Activated T-helper 1 cell treated with anti-CD3 and anti-CD28 coated beads, Interleukin-2, amount 50 U/mL, for 16 hours (primary cell): ENCODE measurements around the gene WDFY4.

Experiments used
- DNase-seq, 2 donors: peaks; one replicate each; pipeline ENCODE4 v3.0.0-alpha.2; 2020; ENCODE audit warnings: low read depth in 1 of 2, low spot score in 1 of 2

WDFY4 gene

GRCh38 chr10:49008505-49009198, 324.0 kb downstream of the WDFY4 start:
- DNase-seq: no peak

- no peak for DNase-seq
Observed at GRCh38 chr10:49009199-49009979, 324.7 kb downstream of the WDFY4 start.

- no peak for DNase-seq
Observed at GRCh38 chr10:49010295-49010694, 325.6 kb downstream of the WDFY4 start.

GRCh38 chr10:49010865-49011264, 326.2 kb downstream of the WDFY4 start:
- no peak for DNase-seq

GRCh38 chr10:49011756-49012155, 327.1 kb downstream of the WDFY4 start:
- no peak for DNase-seq

GRCh38 chr10:49012603-49013002, 327.9 kb downstream of the WDFY4 start:
- DNase-seq: no peak

- DNase-seq: no peak
Observed at GRCh38 chr10:49015700-49016099, 331.0 kb downstream of the WDFY4 start.

GRCh38 chr10:49021685-49022084, 337.0 kb downstream of the WDFY4 start:
- DNase-seq: no peak

- DNase-seq: no peak
Observed at GRCh38 chr10:49023071-49023470, 338.4 kb downstream of the WDFY4 start.

GRCh38 chr10:49023752-49024151, 339.1 kb downstream of the WDFY4 start:
- no peak for DNase-seq

- no peak for DNase-seq
Observed at GRCh38 chr10:49024484-49024883, 339.8 kb downstream of the WDFY4 start.

GRCh38 chr10:49025347-49025983, 340.8 kb downstream of the WDFY4 start:
- DNase-seq: no peak

- no peak for DNase-seq
Observed at GRCh38 chr10:49028639-49029038, 344.0 kb downstream of the WDFY4 start.

- DNase-seq: no peak
Observed at GRCh38 chr10:49029666-49030065, 345.0 kb downstream of the WDFY4 start.
